GM19372 (cell line): ENCODE data around the gene GRIP1.

Experiments
- ATAC-seq: cut with Tn5 transposase; IDR thresholded peaks from one replicate; pipeline ENCODE4 v1.9.1; 2021; ENCODE audit warnings: mild to moderate bottlenecking, low read depth, moderate library complexity; ENCODE audit not compliant: unreplicated experiment

The GRIP1 gene

GRCh38 chr12:66301944-66302826 is 376.7 kb downstream of the GRIP1 start, which contains the start of gene HELB:
Gene HELB, plus strand, starts transcription at chr12:66302493. Its CDS starts 111 bp downstream, at chr12:66302604.
- ATAC-seq = peak; percentile 94

- no peak for ATAC-seq
Measured at GRCh38 chr12:66297923-66298322, 381.0 kb downstream of the GRIP1 start.
